OCI-LY7 (cell line): ENCODE measurements around the gene DTX4.

ENCODE experiments used
- EZH2phosphoT487 ChIP-seq: fragments of 200-600 bp; sonication (generic); IDR thresholded peaks from 2 replicates; pipeline ENCODE4 v1.6.1; 2018; ENCODE audit warnings: low read depth, borderline replicate concordance, mild to moderate bottlenecking, mixed run types, antibody characterized with exemption, low read length, moderate library complexity, mixed read lengths
- TF ChIP-seq, protein P1 (sequence below): fragments of 200-600 bp; sonication (generic); conservative IDR thresholded peaks from 2 replicates; pipeline ENCODE4 v1.5.1; 2014; ENCODE audit warnings: mild to moderate bottlenecking, antibody characterized with exemption, low read length, moderate library complexity, mixed read lengths

DNA sequence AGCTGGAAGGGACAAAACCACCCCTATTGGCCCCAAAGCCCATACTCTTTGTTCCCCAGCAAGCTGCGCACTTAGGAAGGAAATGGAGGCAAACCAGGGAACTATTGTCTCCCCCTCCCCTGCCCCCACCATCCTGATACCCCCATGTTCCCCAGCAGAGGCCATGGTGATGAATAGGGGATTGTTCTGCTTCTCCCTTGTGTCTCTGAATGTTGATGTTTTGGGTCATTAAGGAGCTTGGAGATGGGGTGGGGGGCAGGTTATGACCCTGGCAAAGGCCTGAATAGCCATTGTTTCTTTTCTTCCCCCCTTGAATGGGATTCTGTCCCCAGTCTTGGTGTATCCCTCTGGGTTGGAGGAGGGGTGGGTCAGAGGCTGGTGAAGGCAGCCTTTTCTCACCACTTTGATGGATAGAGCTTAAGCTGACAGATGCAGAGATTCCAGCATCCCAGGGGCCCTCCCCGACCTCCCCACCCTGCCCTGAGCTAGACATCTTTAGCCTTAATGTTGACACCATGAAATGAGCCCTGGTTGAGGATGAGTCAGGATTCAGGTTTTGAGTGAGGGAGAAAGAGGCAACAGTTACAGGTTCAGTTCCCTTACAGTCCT is 8.3 kb downstream of the DTX4 start:
- TF ChIP-seq, protein P1, sequence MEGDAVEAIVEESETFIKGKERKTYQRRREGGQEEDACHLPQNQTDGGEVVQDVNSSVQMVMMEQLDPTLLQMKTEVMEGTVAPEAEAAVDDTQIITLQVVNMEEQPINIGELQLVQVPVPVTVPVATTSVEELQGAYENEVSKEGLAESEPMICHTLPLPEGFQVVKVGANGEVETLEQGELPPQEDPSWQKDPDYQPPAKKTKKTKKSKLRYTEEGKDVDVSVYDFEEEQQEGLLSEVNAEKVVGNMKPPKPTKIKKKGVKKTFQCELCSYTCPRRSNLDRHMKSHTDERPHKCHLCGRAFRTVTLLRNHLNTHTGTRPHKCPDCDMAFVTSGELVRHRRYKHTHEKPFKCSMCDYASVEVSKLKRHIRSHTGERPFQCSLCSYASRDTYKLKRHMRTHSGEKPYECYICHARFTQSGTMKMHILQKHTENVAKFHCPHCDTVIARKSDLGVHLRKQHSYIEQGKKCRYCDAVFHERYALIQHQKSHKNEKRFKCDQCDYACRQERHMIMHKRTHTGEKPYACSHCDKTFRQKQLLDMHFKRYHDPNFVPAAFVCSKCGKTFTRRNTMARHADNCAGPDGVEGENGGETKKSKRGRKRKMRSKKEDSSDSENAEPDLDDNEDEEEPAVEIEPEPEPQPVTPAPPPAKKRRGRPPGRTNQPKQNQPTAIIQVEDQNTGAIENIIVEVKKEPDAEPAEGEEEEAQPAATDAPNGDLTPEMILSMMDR: no peak
- no peak for TF ChIP-seq EZH2phosphoT487
